MG63 (cell line): Measurements from ENCODE around the gene HOXA2. TPM values are rescaled to one million over a fixed set of nuclear protein-coding genes. Genes with fewer than 3 reads are reported as not detected.

Experiments used
- DNase-seq: peaks from one replicate; pipeline ENCODE4 v3.0.0-alpha.2; 2020
- H3K27me3 ChIP-seq: fragments of 250-450 bp; sonication (Bioruptor Pico); 2 replicates; pipeline ENCODE4 v1.5.1; 2020; ENCODE audit warnings: mild to moderate bottlenecking, moderate library complexity
- H3K36me3 ChIP-seq: fragments of 250-450 bp; sonication (Bioruptor Pico); 2 replicates; pipeline ENCODE4 v1.5.1; 2020; ENCODE audit warnings: mild to moderate bottlenecking, moderate library complexity
- H3K4me3 ChIP-seq: fragments of 250-450 bp; sonication (Bioruptor Pico); 2 replicates; pipeline ENCODE4 v1.5.1; 2020; ENCODE audit warnings: mild to moderate bottlenecking, moderate library complexity
- H3K9me3 ChIP-seq: fragments of 250-450 bp; sonication (Bioruptor Pico); 2 replicates; pipeline ENCODE4 v1.5.1; 2020; ENCODE audit warnings: mild to moderate bottlenecking, moderate library complexity
- total RNA-seq: library from RNA; depleted of rRNA; stranded (reverse); fragments of >200 nt; shearing (Covaris generic); gene quantifications from 2 replicates; pipeline ENCODE4 v1.2.3, GENCODE V29; 2014; ENCODE audit warnings: low replicate concordance

The HOXA2 gene
- total RNA-seq, 1 experiment from 2014 or later: not detected

GRCh38 chr7:27097686-27098577, 4.6 kb downstream of the HOXA2 start:
- Histone ChIP-seq H3K27me3 (no peaks in the 10 kb centered on the region), H3K36me3 (peaks cover 20% of the 10 kb centered on the region), H3K9me3 (no peaks in the 10 kb centered on the region), H3K4me3 (peak overlapping the region; percentile 68)
- DNase-seq: no peak

GRCh38 chr7:27096768-27097514, 5.5 kb downstream of the HOXA2 start:
- H3K4me3 ChIP-seq: peak overlapping the region; percentile 68
- H3K9me3 ChIP-seq: no peaks in the 10 kb centered on the region
- peak; percentile 63 for DNase-seq
- H3K36me3 ChIP-seq: peaks cover 20% of the 10 kb centered on the region
- no peaks in the 10 kb centered on the region for H3K27me3 ChIP-seq

DNA sequence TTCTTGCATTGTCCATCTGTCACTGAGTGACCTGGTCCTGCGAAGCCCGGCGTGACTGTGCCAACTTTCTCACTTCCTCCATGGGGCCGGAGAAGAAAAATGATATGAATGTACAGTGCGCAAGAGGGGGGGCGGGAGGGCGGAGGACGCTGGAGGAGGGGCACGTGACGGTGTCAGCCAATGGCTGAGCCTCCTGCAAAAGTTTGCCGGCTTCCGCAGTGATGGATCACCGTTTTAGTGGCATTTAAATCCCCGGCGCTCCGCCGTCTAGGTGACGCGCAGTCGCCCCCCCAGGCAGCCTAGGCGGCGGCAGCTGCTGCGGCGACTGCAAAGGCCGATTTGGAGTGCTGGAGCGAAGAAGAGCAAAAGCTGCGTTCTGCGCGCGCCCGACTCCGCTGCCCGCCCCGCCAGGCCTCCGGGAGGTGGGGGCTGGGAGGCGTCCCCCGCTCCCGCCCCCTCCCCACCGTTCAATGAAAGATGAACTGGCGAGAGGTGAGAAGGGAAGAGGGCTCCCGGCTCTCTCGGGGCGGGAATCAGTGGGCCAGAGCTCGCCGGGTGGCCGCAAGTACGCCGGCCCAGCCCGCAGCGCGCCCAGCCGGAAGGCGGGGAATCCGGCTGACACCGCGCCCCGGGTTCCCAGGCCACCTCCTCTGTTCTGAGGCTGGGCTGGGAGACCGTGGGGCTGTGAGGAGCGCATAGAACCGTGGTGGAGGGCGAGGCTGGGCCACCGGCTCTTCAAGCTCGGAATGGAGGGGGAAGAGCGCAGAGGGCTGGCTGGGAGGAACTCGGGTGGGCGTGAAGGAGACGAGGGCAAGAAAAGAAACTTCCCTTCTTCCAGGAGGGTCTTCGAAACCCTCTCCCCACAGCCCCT, 6.4 kb downstream of the HOXA2 start, which contains the start of gene HOXA1:
HOXA1 (minus strand) TSS at position 104 of the 871 bp plus-strand sequence; CDS start at position 16, 88 bp downstream.
- peak within 1 kb of the TSS; percentile 68 for H3K4me3 ChIP-seq
- no peaks in the 10 kb centered on the region for H3K27me3 ChIP-seq
- DNase-seq: peak; percentile 86
- H3K36me3 ChIP-seq: peaks cover 17% of the 10 kb centered on the region
- H3K9me3 ChIP-seq: no peaks in the 10 kb centered on the region

DNA sequence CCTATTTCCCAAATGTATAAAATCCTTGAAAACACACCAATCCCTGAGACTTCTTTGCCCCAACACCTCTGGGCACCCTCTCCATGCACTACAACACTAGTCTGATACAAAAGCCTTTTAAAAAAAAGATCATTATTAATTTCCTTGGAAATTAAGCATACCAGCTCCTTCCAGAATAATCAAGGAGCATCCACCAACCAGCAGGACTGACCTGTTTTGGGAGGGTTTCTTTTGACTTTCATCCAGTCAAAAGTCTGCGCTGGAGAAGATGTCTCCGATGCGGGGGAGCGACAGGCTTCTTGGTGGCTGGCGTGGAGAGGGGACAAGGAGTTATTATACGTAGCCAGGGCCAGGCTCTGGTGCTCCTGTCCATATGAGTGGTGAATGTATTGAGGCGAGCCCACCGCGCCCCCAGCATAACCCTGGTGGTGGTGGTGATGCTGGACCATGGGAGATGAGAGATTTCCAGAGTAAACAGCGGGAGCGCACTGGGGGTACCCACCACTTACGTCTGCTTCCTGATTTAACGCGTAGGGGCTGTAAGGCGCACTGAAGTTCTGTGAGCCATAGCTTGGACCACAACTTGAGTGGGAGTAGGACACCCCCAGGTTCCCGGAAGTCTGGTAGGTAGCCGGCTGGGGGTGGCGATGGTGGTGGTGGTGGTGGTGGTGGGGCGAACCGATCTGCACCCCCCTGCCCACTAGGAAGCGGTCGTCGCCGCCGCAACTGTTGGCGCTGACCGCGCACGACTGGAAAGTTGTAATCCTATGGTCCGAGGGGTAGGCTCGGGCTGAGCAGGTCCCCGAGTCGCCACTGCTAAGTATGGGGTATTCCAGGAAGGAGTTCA, 7.2 kb downstream of the HOXA2 start:
- Histone ChIP-seq H3K4me3 (peak overlapping the region; percentile 68), H3K36me3 (peaks cover 9% of the 10 kb centered on the region), H3K9me3 (no peaks in the 10 kb centered on the region), H3K27me3 (no peaks in the 10 kb centered on the region)
- DNase-seq: no peak

GRCh38 chr7:27094304-27095049, 8.0 kb downstream of the HOXA2 start:
- no peak for DNase-seq
- Histone ChIP-seq H3K9me3 (no peaks in the 10 kb centered on the region), H3K4me3 (no peak overlapping the region), H3K36me3 (peaks cover 7% of the 10 kb centered on the region), H3K27me3 (no peaks in the 10 kb centered on the region)

DNA sequence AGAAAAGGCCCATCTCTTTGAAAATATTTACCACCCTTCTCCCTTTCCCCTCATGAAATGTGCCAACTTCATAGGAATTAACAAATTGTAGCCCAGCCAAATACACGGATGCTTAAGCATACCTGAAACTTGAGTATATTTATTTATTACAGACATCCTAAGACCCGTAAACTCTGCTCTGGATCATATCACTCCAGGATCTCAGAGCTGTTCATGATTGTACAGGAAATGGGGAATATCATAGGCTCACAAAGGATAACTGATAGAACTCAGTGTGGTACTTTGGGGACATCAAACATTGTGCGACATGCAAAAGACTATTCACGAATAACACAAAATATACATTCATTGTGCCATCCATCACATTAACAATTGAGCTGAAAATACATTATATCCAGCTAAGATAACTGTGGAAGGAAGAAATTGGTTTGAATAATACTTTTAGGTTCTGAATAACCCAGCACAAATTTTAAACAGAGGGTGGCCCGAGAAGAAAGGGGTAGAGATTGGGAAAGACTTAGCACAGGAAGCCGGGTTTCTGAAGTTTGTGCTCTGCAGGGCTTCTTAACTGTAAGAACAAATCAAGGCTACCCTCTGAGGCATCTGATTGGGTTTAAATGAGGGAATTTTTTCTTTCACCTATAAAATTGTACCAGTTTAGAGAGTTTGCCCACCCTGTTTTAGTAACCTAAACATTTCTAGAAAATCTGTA, 9.1 kb downstream of the HOXA2 start:
- DNase-seq: no peak
- Histone ChIP-seq H3K9me3 (no peaks in the 10 kb centered on the region), H3K4me3 (no peak overlapping the region), H3K36me3 (no peaks in the 10 kb centered on the region), H3K27me3 (no peaks in the 10 kb centered on the region)

DNA sequence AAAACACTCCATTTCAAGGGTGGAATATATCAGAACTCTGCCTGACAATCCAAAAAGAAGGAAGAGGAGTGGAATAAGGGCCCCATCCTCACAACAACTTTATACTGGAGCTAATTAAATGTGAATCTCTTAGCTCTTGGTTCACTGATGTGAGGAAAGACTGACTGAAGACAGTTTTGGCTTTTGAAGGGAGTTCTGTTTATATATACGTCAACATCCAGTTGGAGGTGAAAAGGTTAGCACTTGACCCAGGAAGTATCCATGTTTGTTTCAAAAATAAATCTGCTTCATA, 9.7 kb downstream of the HOXA2 start:
- H3K9me3 ChIP-seq: no peaks in the 10 kb centered on the region
- H3K36me3 ChIP-seq: no peaks in the 10 kb centered on the region
- DNase-seq: no peak
- no peaks in the 10 kb centered on the region for H3K27me3 ChIP-seq
- no peak overlapping the region for H3K4me3 ChIP-seq

GRCh38 chr7:27091941-27092818, 10.3 kb downstream of the HOXA2 start:
- no peaks in the 10 kb centered on the region for H3K9me3 ChIP-seq
- no peak overlapping the region for H3K4me3 ChIP-seq
- no peak for DNase-seq
- H3K36me3 ChIP-seq: no peaks in the 10 kb centered on the region
- H3K27me3 ChIP-seq: no peaks in the 10 kb centered on the region

GRCh38 chr7:27091105-27091504, 11.4 kb downstream of the HOXA2 start:
- no peak for DNase-seq
- Histone ChIP-seq H3K4me3 (no peak overlapping the region), H3K36me3 (no peaks in the 10 kb centered on the region), H3K9me3 (no peaks in the 10 kb centered on the region), H3K27me3 (no peaks in the 10 kb centered on the region)

DNA sequence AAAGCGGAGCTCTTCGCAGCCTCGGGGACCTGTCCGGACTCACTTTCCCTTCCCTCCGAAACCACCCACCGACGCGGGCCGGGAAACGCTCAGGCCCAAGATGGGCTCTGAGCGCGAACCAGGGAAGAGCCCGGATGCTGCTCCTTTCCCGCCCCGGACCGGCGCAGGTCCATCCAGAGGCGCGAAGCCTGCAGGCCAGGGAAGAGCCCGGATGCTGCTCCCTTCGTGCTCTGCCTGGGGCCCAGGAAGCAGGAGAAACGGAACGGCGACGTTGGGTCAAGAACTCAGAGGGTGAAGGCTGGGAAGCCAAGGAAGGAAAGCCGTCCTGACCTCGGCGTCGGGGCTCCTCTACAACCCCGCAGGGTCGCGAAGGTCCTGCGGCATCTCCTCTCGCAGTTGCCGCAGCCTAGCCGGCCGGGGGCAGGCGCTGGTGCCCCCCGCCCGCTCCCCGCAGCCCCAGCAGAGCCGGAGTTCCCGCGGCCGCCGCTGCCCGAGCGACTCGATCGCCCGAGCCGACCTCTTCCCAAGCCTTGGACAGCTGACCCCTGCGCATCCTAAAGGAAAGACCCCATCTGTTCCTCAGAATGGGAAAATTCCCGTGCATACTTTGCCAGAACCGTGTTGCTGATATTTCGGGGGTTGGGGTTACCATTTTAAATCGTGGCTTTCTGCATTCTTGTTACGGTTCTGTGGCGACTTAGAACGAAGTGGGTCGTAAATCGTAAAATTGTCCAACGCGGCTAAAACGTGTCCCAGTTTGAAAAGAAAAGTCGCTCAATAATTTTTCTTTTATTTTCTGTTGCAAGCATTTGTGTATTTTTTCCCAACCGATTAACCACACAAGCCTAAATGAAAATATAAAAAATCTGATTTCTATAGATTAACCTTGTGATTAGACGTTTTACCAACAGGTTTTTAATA, 14.2 kb downstream of the HOXA2 start:
- Histone ChIP-seq H3K9me3 (no peaks in the 10 kb centered on the region), H3K27me3 (no peaks in the 10 kb centered on the region), H3K36me3 (no peaks in the 10 kb centered on the region), H3K4me3 (no peak overlapping the region)
- DNase-seq: no peak

GRCh38 chr7:27083646-27084045, 18.8 kb downstream of the HOXA2 start:
- H3K27me3 ChIP-seq: no peaks in the 10 kb centered on the region
- no peak overlapping the region for H3K4me3 ChIP-seq
- no peaks in the 10 kb centered on the region for H3K36me3 ChIP-seq
- no peaks in the 10 kb centered on the region for H3K9me3 ChIP-seq
- no peak for DNase-seq

- Histone ChIP-seq H3K4me3 (no peak overlapping the region), H3K9me3 (no peaks in the 10 kb centered on the region), H3K36me3 (no peaks in the 10 kb centered on the region), H3K27me3 (no peaks in the 10 kb centered on the region)
- DNase-seq: peak; percentile 48
Observed at GRCh38 chr7:27082171-27082570, 20.3 kb downstream of the HOXA2 start.

DNA sequence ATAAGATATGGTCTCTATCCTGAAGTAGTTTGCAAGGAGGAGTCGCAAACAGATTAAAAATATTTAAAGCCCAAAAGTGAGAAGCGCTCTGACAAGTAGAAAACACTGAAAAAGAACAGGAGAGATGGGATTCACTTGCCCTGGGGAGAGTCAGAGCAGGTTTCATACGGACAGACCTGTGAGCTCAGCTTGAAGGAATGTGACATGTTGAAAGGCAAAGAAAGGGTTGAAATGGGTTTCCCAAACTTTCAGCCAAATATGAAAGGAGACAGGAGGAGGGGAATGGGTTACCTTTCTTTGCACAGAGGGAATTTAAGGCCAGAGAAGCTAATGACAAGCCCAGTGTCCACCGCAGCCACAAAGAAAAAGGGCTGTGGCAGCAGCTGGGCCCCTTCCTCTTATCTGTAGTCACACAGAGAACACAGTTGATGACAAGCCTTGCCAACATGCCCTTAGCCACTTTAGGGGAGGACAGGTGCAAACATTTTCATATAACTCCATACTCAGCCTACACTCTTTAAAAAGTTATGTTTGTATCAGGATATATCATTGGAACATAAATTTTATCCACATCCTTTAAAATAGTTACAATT, 21.5 kb downstream of the HOXA2 start:
- H3K36me3 ChIP-seq: no peaks in the 10 kb centered on the region
- no peaks in the 10 kb centered on the region for H3K27me3 ChIP-seq
- DNase-seq: no peak
- no peak overlapping the region for H3K4me3 ChIP-seq
- no peaks in the 10 kb centered on the region for H3K9me3 ChIP-seq
